NCI-H526 (cell line): Measurements from ENCODE around the gene TMEM39B.
"Not testable (repeated sequence)": the region's sequence is repeated elsewhere in the genome, so short reads cannot be mapped to it uniquely, and the experiment has no call there.

ENCODE experiments used
- DNase-seq, 2 experiments: peaks; one replicate each; lab custom pipeline; 2025; lab: John Stamatoyannopoulos, UW

Gene TMEM39B

GRCh38 chr1:32111789-32112188, 39.0 kb downstream of the TMEM39B start:
- DNase-seq, result no peak

- DNase-seq, result no peak
These were observed 40.2 kb downstream of the TMEM39B start for GRCh38 chr1:32112806-32113375.

GRCh38 chr1:32113436-32113835, 40.7 kb downstream of the TMEM39B start:
- DNase-seq, result not testable (repeated sequence)

GRCh38 chr1:32114420-32114819, 41.7 kb downstream of the TMEM39B start:
- DNase-seq, result no peak

GRCh38 chr1:32115496-32115895, 42.8 kb downstream of the TMEM39B start:
- no peak for DNase-seq

- no peak for DNase-seq
These were observed 43.8 kb downstream of the TMEM39B start for GRCh38 chr1:32116531-32116930.

- DNase-seq, result no peak
These were observed 49.4 kb downstream of the TMEM39B start for GRCh38 chr1:32122151-32122550.

- not testable (repeated sequence) for DNase-seq
These were observed 50.6 kb downstream of the TMEM39B start for GRCh38 chr1:32123361-32123760.

GRCh38 chr1:32125313-32125712, 52.6 kb downstream of the TMEM39B start:
- no peak for DNase-seq

GRCh38 chr1:32126770-32127169, 54.0 kb downstream of the TMEM39B start:
- DNase-seq, result no peak

GRCh38 chr1:32127409-32128198, 54.9 kb downstream of the TMEM39B start:
- DNase-seq, result no peak

GRCh38 chr1:32128479-32128878, 55.7 kb downstream of the TMEM39B start:
- no peak for DNase-seq

- no peak for DNase-seq
These were observed 56.2 kb downstream of the TMEM39B start for GRCh38 chr1:32128964-32129363.

GRCh38 chr1:32133950-32134280, 61.2 kb downstream of the TMEM39B start:
- DNase-seq, result not testable (repeated sequence)

GRCh38 chr1:32137111-32137510, 64.4 kb downstream of the TMEM39B start:
- no peak for DNase-seq

GRCh38 chr1:32138965-32139364, 66.2 kb downstream of the TMEM39B start:
- no peak for DNase-seq

GRCh38 chr1:32142446-32143301, 69.9 kb downstream of the TMEM39B start:
- peak in 1 of 2 experiments; percentile 17 for DNase-seq

GRCh38 chr1:32143302-32143695, 70.6 kb downstream of the TMEM39B start:
- not testable (repeated sequence) for DNase-seq

- no peak for DNase-seq
These were observed 71.3 kb downstream of the TMEM39B start for GRCh38 chr1:32144033-32144432.

GRCh38 chr1:32147799-32148198, 75.1 kb downstream of the TMEM39B start:
- DNase-seq, result not testable (repeated sequence)

- DNase-seq, result no peak
These were observed 78.1 kb downstream of the TMEM39B start for GRCh38 chr1:32150847-32151246.

GRCh38 chr1:32151319-32151787, 78.6 kb downstream of the TMEM39B start:
- DNase-seq, result no peak
